ENCODE data around the gene DEPDC5. TPM values are rescaled to one million over a fixed set of nuclear protein-coding genes. Genes with fewer than 3 reads are reported as not detected.
"Not testable (repeated sequence)": the region's sequence is repeated elsewhere in the genome, so short reads cannot be mapped to it uniquely, and the experiment has no call there.

Gene DEPDC5
- total and polyA plus RNA-seq, 10 of the 15 experiments (the other 5 are each of a cell fraction or from before 2014, with no cell fraction given): 3.0 to 38.9 (median 22.8) TPM

- 94% methylated on average over 4 of the region's 4 CpGs for WGBS (ENCODE audit: insufficient coverage, insufficient replicate concordance, low lambda C conversion rate, missing lambda C conversion rate)
- peaks cover 12 to 39% of the 10 kb centered on the region in 2 experiments for H3K36me3 ChIP-seq (ENCODE audit: control insufficient read depth in 2 of 2, insufficient read depth in 2 of 2, low read length in 1 of 2)
- H3K9me3 ChIP-seq (replicated peaks; ENCODE audit: control insufficient read depth, insufficient read depth, low read length); intact Hi-C loops (cut with micrococcal nuclease; ENCODE audit: unreplicated experiment); RAD21 ChIA-PET (ENCODE audit: unreplicated experiment); H3K9ac ChIP-seq (ENCODE audit: control insufficient read depth, insufficient read depth, low read length); H4K20me1 ChIP-seq (ENCODE audit: control insufficient read depth, insufficient read depth); H3K27me3 ChIP-seq (replicated peaks in 1 of 2; ENCODE audit: control insufficient read depth in 2 of 2, insufficient read depth in 2 of 2, low read length in 1 of 2); FAIRE-seq; H3K4me1 ChIP-seq (ENCODE audit: control insufficient read depth, insufficient read depth, low read length); H3K27ac ChIP-seq (ENCODE audit: control insufficient read depth, insufficient read depth); ATAC-seq; H3K4me2 ChIP-seq (ENCODE audit: control insufficient read depth, insufficient read depth); H3K79me2 ChIP-seq (ENCODE audit: control insufficient read depth, insufficient read depth, low read length); CTCF ChIA-PET; H3K4me3 ChIP-seq; DNase-seq (ENCODE audit: low read depth, low spot score); H2AFZ ChIP-seq (ENCODE audit: control insufficient read depth, low read depth, low read length); in situ Hi-C loops (cut with MboI): not testable (repeated sequence)
- POLR2A ChIA-PET: interaction anchor here (0.6 to 0.7 kb wide), 2 partner anchors 19 to 35 kb away, joined by 3 to 4 read pairs; no protein-coding TSS in a partner anchor
- SMC1A ChIA-PET (ENCODE audit: uncharacterized antibody, unreplicated experiment): interaction anchor here (0.6 kb wide), 1 partner anchor 43 kb away, joined by 3 read pairs; no protein-coding TSS in a partner anchor
- TSS peak; percentile 26 for BruUV-seq (replicated peaks)
Measured at GRCh38 chr22:31815383-31815814, 61.6 kb downstream of the DEPDC5 start.

DNA sequence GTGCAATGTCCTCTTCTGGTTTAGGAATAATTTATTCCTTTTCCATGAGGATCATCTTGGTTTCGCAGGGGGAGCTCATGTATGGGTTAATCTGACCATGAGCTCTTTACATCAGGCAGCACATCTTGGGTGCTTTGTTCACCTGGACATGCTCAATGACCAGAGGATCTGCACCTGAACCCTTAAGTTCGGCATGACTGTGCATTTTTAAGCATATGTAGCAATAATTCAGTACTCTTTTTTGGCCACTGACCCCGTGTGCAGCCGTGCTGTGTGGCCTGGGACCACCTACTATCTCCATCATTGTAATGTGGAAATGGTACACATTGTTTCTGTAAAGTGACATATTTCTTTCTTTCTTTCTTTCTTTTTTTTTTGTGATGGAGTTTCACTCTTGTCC, 62.9 kb downstream of the DEPDC5 start:
- ATAC-seq: no peak
- no peak for FAIRE-seq
- Histone ChIP-seq H3K4me1 (ENCODE audit: control insufficient read depth, insufficient read depth, low read length) (no peaks in the 10 kb centered on the region), H3K9ac (ENCODE audit: control insufficient read depth, insufficient read depth, low read length) (no peak overlapping the region), H3K79me2 (ENCODE audit: control insufficient read depth, insufficient read depth, low read length) (no peaks in the 10 kb centered on the region), H4K20me1 (ENCODE audit: control insufficient read depth, insufficient read depth) (no peaks in the 10 kb centered on the region), H3K27me3 (replicated peaks in 1 of 2; ENCODE audit: control insufficient read depth in 2 of 2, insufficient read depth in 2 of 2, low read length in 1 of 2) (no peaks in the 10 kb centered on the region), H3K27ac (ENCODE audit: control insufficient read depth, insufficient read depth) (no peak overlapping the region), H3K4me2 (ENCODE audit: control insufficient read depth, insufficient read depth) (no peak overlapping the region), H3K36me3 (ENCODE audit: control insufficient read depth in 2 of 2, insufficient read depth in 2 of 2, low read length in 1 of 2) (peaks cover 17 to 47% of the 10 kb centered on the region in 2 experiments), H3K9me3 (replicated peaks; ENCODE audit: control insufficient read depth, insufficient read depth, low read length) (no peaks in the 10 kb centered on the region), H3K4me3 (no peak overlapping the region), H2AFZ (ENCODE audit: control insufficient read depth, low read depth, low read length) (no peak overlapping the region)
- SMC1A ChIA-PET (ENCODE audit: uncharacterized antibody, unreplicated experiment): no interaction called here
- BruUV-seq (replicated peaks): no TSS peak
- TF ChIP-seq SUZ12 (IDR thresholded peaks at IDR 0.05; ENCODE audit: unreplicated experiment): no peak
- TF ChIP-seq TCF3 (IDR thresholded peaks at IDR 0.05; ENCODE audit: borderline replicate concordance, insufficient read depth, low read depth, low read length): no peak
- no peak for TF ChIP-seq ZNF384 (IDR thresholded peaks at IDR 0.05; ENCODE audit: borderline replicate concordance, low read depth, low read length)
- POLR2A ChIA-PET: no interaction called here
- intact Hi-C loops (cut with micrococcal nuclease; ENCODE audit: unreplicated experiment): no loop called here
- RAD21 ChIA-PET (ENCODE audit: unreplicated experiment): no interaction called here
- CTCF ChIA-PET: no interaction called here
- WGBS (ENCODE audit: insufficient coverage, insufficient replicate concordance, low lambda C conversion rate, missing lambda C conversion rate): 96% methylated on average over 4 of the region's 4 CpGs
- no peak for DNase-seq (ENCODE audit: low read depth, low spot score)
- in situ Hi-C loops (cut with MboI): no loop called here
